Spinal cord (tissue), 10 donors: ENCODE results near the gene ATP9B. TPM values are rescaled to one million over a fixed set of nuclear protein-coding genes. Genes with fewer than 3 reads are reported as not detected.
A peak's percentile ranks its signal among the peaks of the same experiment; 100 is the strongest.

Source experiments
- DNase-seq, 6 donors: peaks; one replicate each; pipeline versions ENCODE4 v3.0.0 to v3.0.0-alpha.2; 2013 to 2015; ENCODE audit warnings: low spot score in 6 of 6, low read depth in 4 of 6
- H3K27ac ChIP-seq: one replicate; pipeline ENCODE4 v1.5.1; 2013; ENCODE audit warnings: low read depth, low read length, control low read depth
- H3K27me3 ChIP-seq: one replicate; pipeline ENCODE4 v1.6.1; 2013; ENCODE audit warnings: low read length; ENCODE audit not compliant: control insufficient read depth, insufficient read depth
- H3K36me3 ChIP-seq: one replicate; pipeline ENCODE4 v1.6.1; 2013; ENCODE audit warnings: low read length; ENCODE audit not compliant: control insufficient read depth, insufficient read depth
- H3K4me1 ChIP-seq: one replicate; pipeline ENCODE4 v1.6.1; 2013; ENCODE audit warnings: low read length; ENCODE audit not compliant: control insufficient read depth, insufficient read depth
- H3K4me3 ChIP-seq: one replicate; pipeline ENCODE4 v1.5.1; 2013; ENCODE audit warnings: low read depth, low read length, control low read depth
- H3K9me3 ChIP-seq: one replicate; pipeline ENCODE4 v1.6.1; 2013; ENCODE audit warnings: low read length; ENCODE audit not compliant: control insufficient read depth, insufficient read depth
- WGBS: methylation state at CpG from one replicate; pipeline ENCODE4 v1.1.5; 2013; ENCODE audit warnings: missing lambda C conversion rate; ENCODE audit not compliant: insufficient coverage; 5-methylcytosine and 5-hydroxymethylcytosine counted together
- polyA plus RNA-seq, 2 donors: library from polyadenylated mRNA; unstranded; fragments of 120-200 nt; gene quantifications; one replicate each; pipeline ENCODE4 v1.2.1, GENCODE V29; 2013; ENCODE audit not compliant: insufficient read length in 2 of 2
- total RNA-seq, 2 donors: library from RNA; depleted of rRNA in 1 of 2; stranded (reverse); fragments of 120-200 nt in 1 of 2; fragments of >200 nt in 1 of 2; gene quantifications; one replicate each; pipeline versions ENCODE4 v1.2.3 to v1.2.4, GENCODE V29; 2013 to 2014
- donor health status: healthy.

ATP9B gene
- total and polyA plus RNA-seq, 4 donors: 19.5 to 72.7 (median 35.6) TPM

DNA sequence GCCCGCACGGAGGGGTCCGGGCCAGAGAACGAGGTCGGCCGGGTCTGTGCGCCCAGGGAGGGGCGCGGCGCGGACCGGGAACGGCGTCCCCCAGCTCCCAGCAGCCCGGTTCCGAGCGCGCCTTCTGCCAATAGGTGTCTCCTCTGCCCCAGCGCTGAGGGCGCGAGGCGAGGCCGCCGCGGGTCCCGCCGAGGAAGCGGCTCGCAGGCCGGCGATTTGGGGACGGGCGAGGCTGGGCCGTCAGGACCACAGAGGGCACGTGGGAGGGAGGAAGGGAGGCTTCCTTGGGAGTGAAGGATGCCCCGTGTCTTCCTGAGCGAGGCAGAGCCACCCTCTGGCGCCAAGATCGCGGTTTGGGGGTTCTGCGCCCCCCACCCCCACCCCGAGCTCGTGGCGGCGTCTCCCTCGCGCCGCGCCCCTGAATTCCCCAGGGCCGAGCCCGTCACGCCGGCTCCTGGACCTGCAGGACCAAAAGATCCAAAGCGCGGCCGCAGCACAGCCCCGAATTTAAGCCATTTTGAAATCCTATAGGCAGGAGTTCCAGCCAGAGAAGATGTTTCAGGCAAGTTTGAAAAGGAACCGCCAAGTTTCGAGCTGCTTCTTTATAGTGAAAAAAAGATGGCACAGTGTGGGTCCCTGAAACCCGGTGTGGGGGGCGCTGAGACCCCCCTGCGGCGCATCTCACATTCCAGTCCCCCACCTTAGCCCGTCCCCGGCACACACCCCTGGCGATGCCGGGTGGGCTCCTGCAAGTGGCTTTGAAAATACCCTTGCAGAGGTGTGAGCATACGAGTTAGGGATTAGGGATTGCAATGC, 327.4 kb downstream of the ATP9B start:
- no peak overlapping the region for H3K27ac ChIP-seq

DNA sequence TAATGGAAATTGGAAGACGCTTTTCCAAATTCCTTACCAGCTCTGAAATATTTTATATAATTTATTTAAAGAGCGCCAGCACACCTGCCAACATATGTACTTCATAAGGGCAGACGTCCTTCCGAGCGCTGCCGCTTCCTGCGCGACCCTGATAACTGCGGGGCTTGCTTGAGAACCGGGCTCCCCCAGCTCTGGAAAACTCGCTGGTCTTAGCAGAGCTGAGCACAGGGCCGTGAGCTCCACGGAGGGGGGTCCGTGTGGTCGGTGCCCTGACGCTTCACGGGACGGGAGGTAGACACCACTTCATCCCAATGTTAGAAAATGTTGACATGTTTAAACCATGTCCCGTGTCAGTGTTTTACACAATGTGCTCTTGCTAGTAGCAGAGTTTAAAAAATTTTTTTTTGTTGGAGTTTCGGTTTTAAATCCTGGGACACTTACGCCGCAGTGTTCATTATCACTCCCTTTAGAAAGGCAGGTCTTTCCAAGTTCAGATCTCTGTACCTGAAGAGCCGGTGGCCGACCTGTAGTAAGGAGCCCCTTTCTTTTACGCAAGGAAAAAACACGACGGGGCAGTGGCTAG, 328.1 kb downstream of the ATP9B start:
- DNase-seq: no peak

More for the DNA sequence above, 327.4 kb downstream of the ATP9B start:
- Histone ChIP-seq H3K4me3 (peak overlapping the region; percentile 33), H3K27me3 (peaks cover 59% of the 10 kb centered on the region), H3K36me3 (peaks cover 4% of the 10 kb centered on the region), H3K4me1 (peaks cover 59% of the 10 kb centered on the region), H3K9me3 (no peaks in the 10 kb centered on the region)
- WGBS: 1% methylated on average over 61 of the region's 68 CpGs
- DNase-seq: peak in 2 of 6 donors; percentile 53 to 64

GRCh38 chr18:79397830-79398761, 328.9 kb downstream of the ATP9B start:
- H3K36me3 ChIP-seq: peaks cover 11% of the 10 kb centered on the region
- no peaks in the 10 kb centered on the region for H3K9me3 ChIP-seq
- no peak overlapping the region for H3K4me3 ChIP-seq
- WGBS: 47% methylated on average over 38 of the region's 38 CpGs
- peaks cover 70% of the 10 kb centered on the region for H3K4me1 ChIP-seq
- no peak for DNase-seq
- H3K27ac ChIP-seq: peak overlapping the region; percentile 33
- H3K27me3 ChIP-seq: peaks cover 48% of the 10 kb centered on the region

More for the DNA sequence above, 328.1 kb downstream of the ATP9B start:
- Histone ChIP-seq H3K36me3 (peaks cover 11% of the 10 kb centered on the region), H3K27me3 (peaks cover 55% of the 10 kb centered on the region), H3K4me3 (peak overlapping the region; percentile 33), H3K27ac (no peak overlapping the region), H3K9me3 (no peaks in the 10 kb centered on the region), H3K4me1 (peaks cover 66% of the 10 kb centered on the region)
- 57% methylated on average over 25 of the region's 27 CpGs for WGBS

- Histone ChIP-seq H3K4me1 (peaks cover 73% of the 10 kb centered on the region), H3K27me3 (peaks cover 42% of the 10 kb centered on the region), H3K27ac (no peak overlapping the region), H3K36me3 (peaks cover 11% of the 10 kb centered on the region), H3K9me3 (no peaks in the 10 kb centered on the region), H3K4me3 (peak overlapping the region; percentile 27)
- 8% methylated on average over 66 of the region's 79 CpGs for WGBS
- DNase-seq: no peak
Measured at GRCh38 chr18:79399275-79400081, 330.3 kb downstream of the ATP9B start.

DNA sequence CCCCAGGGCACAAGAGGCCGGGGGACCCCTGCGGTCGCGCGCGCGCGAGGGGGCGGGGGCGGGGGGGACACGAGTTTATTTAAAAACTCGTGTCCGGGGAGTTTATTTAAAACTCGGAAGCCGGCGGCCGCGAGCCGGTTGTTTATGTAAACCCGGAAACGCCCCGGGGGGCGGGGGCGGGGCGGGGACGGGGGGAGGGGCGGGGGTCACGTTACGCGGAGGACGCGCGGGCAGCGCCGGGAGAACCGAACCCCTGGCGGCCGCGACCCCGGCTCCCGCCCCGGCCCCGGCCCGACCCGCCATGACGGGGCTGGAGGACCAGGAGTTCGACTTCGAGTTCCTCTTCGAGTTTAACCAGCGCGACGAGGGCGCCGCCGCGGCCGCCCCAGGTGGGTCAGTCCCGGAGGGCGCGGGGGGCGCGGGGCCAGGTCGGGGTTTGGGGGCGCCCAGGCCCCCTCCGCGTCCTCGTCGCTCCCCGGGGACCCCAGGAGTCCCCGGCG, 330.9 kb downstream of the ATP9B start:
- no peak for DNase-seq
- no peak overlapping the region for H3K27ac ChIP-seq
- H3K36me3 ChIP-seq: peaks cover 11% of the 10 kb centered on the region
- under 1% methylated on average over 46 of the region's 71 CpGs for WGBS
- H3K9me3 ChIP-seq: no peaks in the 10 kb centered on the region
- peaks cover 36% of the 10 kb centered on the region for H3K27me3 ChIP-seq
- peaks cover 73% of the 10 kb centered on the region for H3K4me1 ChIP-seq
- peak overlapping the region; percentile 27 for H3K4me3 ChIP-seq

DNA sequence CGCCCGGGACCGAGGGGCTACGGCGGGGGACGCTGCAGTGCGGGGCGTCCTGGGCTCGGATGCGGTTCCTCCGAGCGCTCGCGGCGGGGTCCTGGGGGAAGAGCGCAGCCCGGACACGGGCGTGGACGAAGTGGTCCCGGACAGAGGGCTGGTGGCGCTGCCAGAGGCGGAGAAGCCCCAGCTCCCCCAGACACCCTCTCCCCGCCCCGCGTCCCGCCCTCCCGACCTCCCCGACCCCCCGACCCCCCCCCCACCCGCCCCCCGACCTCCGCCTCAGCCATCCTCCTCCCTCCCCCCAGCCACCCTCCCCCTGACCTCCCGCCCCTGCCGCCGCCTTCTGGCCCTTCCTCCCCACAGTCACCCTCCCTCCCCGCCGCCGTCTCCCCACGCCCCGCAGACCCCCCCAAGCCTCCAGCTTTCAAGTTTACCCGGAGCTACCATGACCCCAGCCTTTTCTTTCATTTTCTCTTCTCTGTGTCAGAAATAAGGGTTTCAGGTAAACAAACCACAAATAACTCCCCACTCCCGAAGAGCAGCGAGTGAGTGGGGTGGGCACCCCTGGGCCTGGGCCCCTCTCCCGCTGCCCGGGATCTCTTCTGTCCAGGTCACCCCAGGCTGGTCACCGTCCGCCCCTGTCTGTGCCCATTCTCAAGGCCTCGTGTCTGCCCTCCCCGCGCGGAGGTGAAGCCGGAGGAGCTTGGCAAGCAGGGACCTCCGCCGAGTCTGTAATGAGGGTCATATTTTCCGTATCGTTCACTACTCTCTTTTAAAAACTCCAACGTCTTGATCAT, 331.6 kb downstream of the ATP9B start:
- no peak overlapping the region for H3K27ac ChIP-seq
- peaks cover 79% of the 10 kb centered on the region for H3K4me1 ChIP-seq

DNA sequence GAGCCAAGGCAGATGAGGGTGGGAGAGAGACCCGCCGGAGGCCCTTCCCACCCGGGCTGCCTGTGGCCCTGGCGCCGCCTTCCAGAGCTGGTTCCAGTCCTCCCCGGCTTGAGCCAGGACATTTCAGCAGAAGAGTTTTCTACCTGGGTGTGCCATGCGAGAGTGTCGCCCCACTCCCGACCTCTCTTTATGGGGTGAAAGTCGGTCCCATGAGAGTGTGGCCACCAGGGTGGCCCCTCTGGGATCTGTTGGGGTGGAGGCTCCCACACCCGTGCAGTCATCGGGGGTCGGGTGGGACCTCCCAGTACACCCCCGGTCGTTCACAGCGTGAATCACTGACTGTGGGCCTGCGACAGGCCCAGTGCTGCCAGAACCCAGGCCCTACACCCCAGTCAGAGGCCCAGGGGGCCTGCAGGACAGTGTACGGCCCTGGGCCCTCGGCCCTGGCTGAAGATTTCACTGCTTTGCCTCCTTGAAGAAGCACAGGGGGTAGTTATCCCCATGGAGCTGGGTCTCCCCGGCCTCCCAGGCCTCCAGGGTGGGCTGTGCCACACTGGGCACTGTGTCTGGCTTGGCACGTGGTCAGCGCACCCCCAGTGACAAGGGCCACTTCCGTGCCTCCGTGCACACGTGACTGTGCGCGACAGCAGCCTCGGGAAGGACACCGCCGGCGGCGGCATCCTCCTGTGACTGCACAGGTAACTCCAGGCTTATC, 332.5 kb downstream of the ATP9B start:
- Histone ChIP-seq H3K4me1 (peaks cover 79% of the 10 kb centered on the region), H3K36me3 (peaks cover 11% of the 10 kb centered on the region), H3K9me3 (no peaks in the 10 kb centered on the region), H3K27ac (no peak overlapping the region), H3K4me3 (no peak overlapping the region), H3K27me3 (peaks cover 33% of the 10 kb centered on the region)
- WGBS: 92% methylated on average over 30 of the region's 32 CpGs
- no peak for DNase-seq

More for the DNA sequence above, 331.6 kb downstream of the ATP9B start:
- no peaks in the 10 kb centered on the region for H3K9me3 ChIP-seq
- peaks cover 11% of the 10 kb centered on the region for H3K36me3 ChIP-seq
- no peak overlapping the region for H3K4me3 ChIP-seq
- WGBS: 17% methylated on average over 19 of the region's 58 CpGs
- no peak for DNase-seq
- peaks cover 36% of the 10 kb centered on the region for H3K27me3 ChIP-seq

GRCh38 chr18:79402209-79402576, 333.0 kb downstream of the ATP9B start:
- H3K4me1 ChIP-seq: peaks cover 73% of the 10 kb centered on the region
- WGBS: 91% methylated on average over 16 of the region's 16 CpGs
- no peak overlapping the region for H3K27ac ChIP-seq
- no peak for DNase-seq
- H3K27me3 ChIP-seq: peaks cover 28% of the 10 kb centered on the region
- H3K4me3 ChIP-seq: no peak overlapping the region
- no peaks in the 10 kb centered on the region for H3K9me3 ChIP-seq
- peaks cover 11% of the 10 kb centered on the region for H3K36me3 ChIP-seq
